Heart left ventricle (tissue), 16 donors: ENCODE results near the gene SNCAIP. TPM values are rescaled to one million over a fixed set of nuclear protein-coding genes. Genes with fewer than 3 reads are reported as not detected.

Experiments used
- ATAC-seq, 4 donors: fragments of 200-7000 bp; cut with Tn5 transposase; one replicate each; pipeline ENCODE4 v1.9.1; 2020 to 2022; ENCODE audit warnings: moderate library complexity in 4 of 4, mild to moderate bottlenecking in 3 of 4, moderate number of reproducible peaks in 1 of 4
- DNase-seq, 5 donors: peaks; one replicate each; pipeline ENCODE4 v3.0.0-alpha.2; 2020
- H3K27ac ChIP-seq, 12 donors: fragments of 200-600 bp; sonication (generic) in 4 of 12; one replicate each; pipeline versions ENCODE4 v1.5.0 to v1.8.0; 2016 to 2022; ENCODE audit warnings: mild to moderate bottlenecking in 2 of 12
- H3K27me3 ChIP-seq, 9 donors: fragments of 200-600 bp; sonication (generic) in 2 of 9; one replicate each; pipeline versions ENCODE4 v1.5.1 to v1.8.0; 2016 to 2022; ENCODE audit warnings: mild to moderate bottlenecking in 3 of 9
- H3K36me3 ChIP-seq, 9 donors: fragments of 200-600 bp; sonication (generic) in 2 of 9; one replicate each; pipeline versions ENCODE4 v1.5.0 to v1.8.0; 2018 to 2022; ENCODE audit warnings: mild to moderate bottlenecking in 2 of 9
- H3K4me1 ChIP-seq, 12 donors: fragments of 200-600 bp; sonication (generic) in 4 of 12; one replicate each; pipeline versions ENCODE4 v1.5.0 to v1.8.0; 2016 to 2022; ENCODE audit warnings: mild to moderate bottlenecking in 3 of 12
- H3K4me3 ChIP-seq, 12 donors: fragments of 200-600 bp; sonication (generic) in 4 of 12; one replicate each; pipeline versions ENCODE4 v1.5.0 to v1.8.0; 2017 to 2022; ENCODE audit warnings: mild to moderate bottlenecking in 9 of 12, moderate library complexity in 4 of 12
- H3K9me3 ChIP-seq, 12 donors: fragments of 200-600 bp; sonication (generic) in 4 of 12; one replicate each; pipeline versions ENCODE4 v1.5.0 to v1.8.0; 2016 to 2022; ENCODE audit warnings: mild to moderate bottlenecking in 1 of 12
- POLR2A ChIP-seq, 2 donors: fragments of 450-650 bp; IDR thresholded peaks; one replicate each; pipeline ENCODE4 v1.6.1; 2017; ENCODE audit warnings: antibody characterized with exemption in 2 of 2, mild to moderate bottlenecking in 2 of 2, moderate library complexity in 2 of 2
- WGBS, 4 donors: extraction: QIAGEN DNeasy Blood & Tissue Kit in 2 of 4; methylation state at CpG; one replicate each; pipeline versions ENCODE4 v1.1.5 to v1.1.7; 2013 to 2018; 5-methylcytosine and 5-hydroxymethylcytosine counted together
- intact Hi-C, 10 donors: fragments of 100-400 bp; cut with DNase I; formaldehyde crosslinking; loops; one replicate each; pipeline versions ENCODE4 v1.11.1 to v1.14.2; 2022
- polyA plus RNA-seq, 2 donors: library from polyadenylated mRNA; stranded (reverse); fragments of 200-250 nt; gene quantifications; one replicate each; pipeline ENCODE4 v1.2.3, GENCODE V29; 2013
- total RNA-seq, 9 donors: library from RNA; depleted of rRNA in 2 of 9; stranded (reverse); fragments of >200 nt in 2 of 9; fragmentation: NEBNext Ultra II Directional in 3 of 9; extraction: Animal tissue kit (Norgen Biotek cat#: 25700) in 3 of 9; gene quantifications; one replicate each; pipeline versions ENCODE4 v1.1.0 to v1.2.4, GENCODE V29; 2016 to 2023
- TF ChIP-seq, protein P1 (sequence below), 12 donors: fragments of 200-600 bp; sonication (generic) in 4 of 12; IDR thresholded peaks; one replicate each; pipeline versions ENCODE4 v1.5.0 to v1.8.0; 2018 to 2022; ENCODE audit warnings: antibody characterized with exemption in 12 of 12, mild to moderate bottlenecking in 5 of 12
- donor health status: ischemic (EF 13 %, LVEDD 7.1; RV severe dilation, severe dysfunction).
- donor health status: healthy with polysubstance abuse.
- donor health status: DM: no; HTN: yes; CAD: no.
- donor health status: DM: no; HTN: no; CAD: no.
- donor health status: ischemic (EF 25% LVEDD 6.9; RV normal size, moderate dysfunction).
- donor health status: ischemic (EF 25% LVEDD 5.7; RV mildly dilated, moderate dysfunction).
- donor health status: healthy.
- donor health status: DM: yes; HTN: yes; CAD: no.
- donor health status: ischemic (EF 35%, LVEDD 5.7; RV mildly dilated, moderate dysfunction).
- donor health status: nonischemic (EF 11% LVEDD 7.7; RV severe dilation, severe dysfunction).
- donor health status: DM: yes; HTN: yes; CAD: no.
- donor health status: PGD.
- donor health status: ischemic (EF 29% LVEDD 5.4; RV normal size, mild dysfunction).
- donor health status: nonischemic (EF 23%, LVEDD 6.1; RV moderate dilation, normal function).

SNCAIP gene
- total and polyA plus RNA-seq, 11 donors = 0.54 to 7.5 (median 0.94) TPM

DNA sequence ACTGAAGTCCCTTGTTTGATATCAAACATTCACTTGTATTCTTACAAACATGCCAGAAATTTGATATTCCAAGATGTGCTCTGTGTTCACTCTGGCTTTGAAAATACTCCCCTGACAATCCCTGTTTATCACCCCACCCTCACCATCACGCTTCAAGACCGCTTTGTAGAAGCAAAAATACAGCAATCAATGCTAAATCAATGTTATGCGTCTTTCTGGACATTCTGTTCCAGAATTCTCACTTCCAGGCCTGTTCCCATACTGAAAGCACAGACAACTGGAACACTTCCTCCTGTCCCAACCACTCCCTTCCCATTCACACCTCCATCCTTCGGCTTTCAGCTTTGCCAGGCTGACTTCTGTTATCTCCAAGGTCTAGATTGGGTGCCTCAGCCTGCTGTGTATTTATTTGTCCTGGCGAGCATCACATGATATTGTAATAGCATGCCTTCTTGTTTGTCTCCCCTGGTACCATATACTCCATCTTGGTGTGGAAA, 72.8 kb downstream of the SNCAIP start:
- DNase-seq (no peak), ATAC-seq (no peak)
- H3K27ac ChIP-seq = no peak overlapping the region
- intact Hi-C loops = no loop called here
- WGBS, 4 donors = 75 to 83% (median 80%) methylated on average over 5 of the region's 5 CpGs
- peaks cover 0 to 13% (median 0%) of the 10 kb centered on the region in 12 donors for H3K4me1 ChIP-seq
- H3K4me3 ChIP-seq = no peak overlapping the region
- H3K36me3 ChIP-seq = no peaks in the 10 kb centered on the region
- H3K9me3 ChIP-seq = peaks cover 0 to 2% (median 0%) of the 10 kb centered on the region in 12 donors
- TF ChIP-seq, protein P1, sequence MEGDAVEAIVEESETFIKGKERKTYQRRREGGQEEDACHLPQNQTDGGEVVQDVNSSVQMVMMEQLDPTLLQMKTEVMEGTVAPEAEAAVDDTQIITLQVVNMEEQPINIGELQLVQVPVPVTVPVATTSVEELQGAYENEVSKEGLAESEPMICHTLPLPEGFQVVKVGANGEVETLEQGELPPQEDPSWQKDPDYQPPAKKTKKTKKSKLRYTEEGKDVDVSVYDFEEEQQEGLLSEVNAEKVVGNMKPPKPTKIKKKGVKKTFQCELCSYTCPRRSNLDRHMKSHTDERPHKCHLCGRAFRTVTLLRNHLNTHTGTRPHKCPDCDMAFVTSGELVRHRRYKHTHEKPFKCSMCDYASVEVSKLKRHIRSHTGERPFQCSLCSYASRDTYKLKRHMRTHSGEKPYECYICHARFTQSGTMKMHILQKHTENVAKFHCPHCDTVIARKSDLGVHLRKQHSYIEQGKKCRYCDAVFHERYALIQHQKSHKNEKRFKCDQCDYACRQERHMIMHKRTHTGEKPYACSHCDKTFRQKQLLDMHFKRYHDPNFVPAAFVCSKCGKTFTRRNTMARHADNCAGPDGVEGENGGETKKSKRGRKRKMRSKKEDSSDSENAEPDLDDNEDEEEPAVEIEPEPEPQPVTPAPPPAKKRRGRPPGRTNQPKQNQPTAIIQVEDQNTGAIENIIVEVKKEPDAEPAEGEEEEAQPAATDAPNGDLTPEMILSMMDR (IDR thresholded peaks at IDR 0.05) = no peak
- no peak for TF ChIP-seq POLR2A (IDR thresholded peaks at IDR 0.05)
- H3K27me3 ChIP-seq = no peaks in the 10 kb centered on the region

DNA sequence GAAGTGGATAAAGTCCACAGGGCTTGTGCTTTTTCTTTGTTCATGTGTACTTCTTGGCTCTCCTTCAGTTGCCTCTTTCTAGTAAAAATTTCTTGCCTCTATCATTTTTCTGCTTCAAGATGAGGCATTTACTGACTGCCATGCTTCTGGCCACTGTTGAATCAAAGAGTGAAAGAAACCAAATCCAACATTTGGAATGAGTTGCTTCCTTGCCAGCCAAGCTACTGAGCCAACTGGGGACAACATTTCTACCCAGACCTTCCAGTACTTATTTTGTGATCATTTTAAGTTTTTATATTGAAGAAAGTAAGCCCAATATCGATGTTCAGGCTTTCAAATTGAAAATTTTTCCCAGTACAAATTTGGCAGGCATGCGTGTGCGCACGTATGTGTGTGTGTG, 73.2 kb downstream of the SNCAIP start:
- H3K4me3 ChIP-seq = no peak overlapping the region
- TF ChIP-seq POLR2A (IDR thresholded peaks at IDR 0.05) = no peak
- TF ChIP-seq, protein P1 (IDR thresholded peaks at IDR 0.05) = no peak
- 89 to 96% (median 94%) methylated on average over 4 of the region's 4 CpGs for WGBS, 4 donors
- H3K27ac ChIP-seq = peak overlapping the region in 1 of 12 donors; percentile 11
- peaks cover 0 to 13% (median 0%) of the 10 kb centered on the region in 12 donors for H3K4me1 ChIP-seq
- peaks cover 0 to 2% (median 0%) of the 10 kb centered on the region in 12 donors for H3K9me3 ChIP-seq
- ATAC-seq (no peak), DNase-seq (no peak)
- H3K27me3 ChIP-seq = no peaks in the 10 kb centered on the region
- H3K36me3 ChIP-seq = no peaks in the 10 kb centered on the region
- intact Hi-C loops = no loop called here

DNA sequence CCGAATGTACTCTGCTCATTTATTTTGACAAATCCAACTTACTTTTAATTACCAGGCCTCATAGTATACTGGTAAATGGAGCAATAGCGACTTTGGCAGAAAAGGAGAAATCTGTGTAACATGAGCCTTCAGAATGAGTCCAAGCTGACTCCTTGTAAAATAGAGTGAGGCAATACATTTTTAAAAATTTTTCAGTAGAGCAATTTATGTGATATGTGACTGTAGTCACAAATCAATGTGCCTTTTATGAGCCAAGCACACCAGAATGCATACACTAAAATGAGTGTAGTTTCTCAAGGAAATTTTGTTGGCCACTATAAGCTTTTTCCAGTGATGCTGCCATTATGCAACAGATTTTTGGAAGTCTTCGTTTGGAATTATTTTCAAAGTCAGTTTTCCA, 73.8 kb downstream of the SNCAIP start:
- Histone ChIP-seq H3K27me3 (no peaks in the 10 kb centered on the region), H3K9me3 (peaks cover 0 to 2% (median 0%) of the 10 kb centered on the region in 12 donors), H3K36me3 (no peaks in the 10 kb centered on the region), H3K4me1 (peaks cover 0 to 13% (median 0%) of the 10 kb centered on the region in 12 donors), H3K4me3 (no peak overlapping the region), H3K27ac (peak overlapping the region in 1 of 12 donors; percentile 11)
- DNase-seq = no peak
- TF ChIP-seq, protein P1 (IDR thresholded peaks at IDR 0.05) = no peak
- no peak for TF ChIP-seq POLR2A (IDR thresholded peaks at IDR 0.05)
- intact Hi-C loops = no loop called here
- no peak for ATAC-seq
- 81 to 90% (median 83%) methylated on average over 3 of the region's 3 CpGs for WGBS, 4 donors

DNA sequence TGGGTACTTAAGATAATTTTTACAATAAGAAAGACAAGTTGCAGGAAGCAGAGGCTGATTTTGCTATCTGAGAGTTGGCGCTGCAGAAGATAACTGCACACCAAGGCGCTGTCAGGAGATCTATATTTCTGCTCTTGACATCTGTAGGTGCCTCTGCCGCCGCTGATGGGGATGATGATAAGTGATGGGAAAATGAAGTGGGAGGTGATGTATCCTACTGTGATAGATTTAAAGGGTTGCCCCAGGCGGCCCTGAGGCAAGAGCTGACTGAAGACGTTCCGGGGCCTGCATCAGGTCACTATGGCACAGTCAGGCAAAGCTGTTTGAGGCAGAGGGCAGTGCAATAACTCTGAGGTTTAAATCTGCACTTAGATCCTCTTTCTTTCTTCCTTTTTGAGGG, 78.1 kb downstream of the SNCAIP start:
- no peaks in the 10 kb centered on the region for H3K36me3 ChIP-seq

More for the DNA sequence above, 78.1 kb downstream of the SNCAIP start:
- Histone ChIP-seq H3K4me1 (peaks cover 0 to 8% (median 0%) of the 10 kb centered on the region in 12 donors), H3K4me3 (no peak overlapping the region), H3K27ac (no peak overlapping the region), H3K9me3 (no peaks in the 10 kb centered on the region), H3K27me3 (no peaks in the 10 kb centered on the region)
- TF ChIP-seq, protein P1 (IDR thresholded peaks at IDR 0.05) = no peak
- TF ChIP-seq POLR2A (IDR thresholded peaks at IDR 0.05) = no peak
- DNase-seq = no peak
- 82 to 90% (median 88%) methylated on average over 7 of the region's 7 CpGs for WGBS, 4 donors
- intact Hi-C loops = loop anchor here in 1 of 10 donors (2.0 kb wide), 1 partner anchor 15 kb away; no protein-coding TSS in a partner anchor
- no peak for ATAC-seq
